ENCODE data around the gene SARDH.

DNA sequence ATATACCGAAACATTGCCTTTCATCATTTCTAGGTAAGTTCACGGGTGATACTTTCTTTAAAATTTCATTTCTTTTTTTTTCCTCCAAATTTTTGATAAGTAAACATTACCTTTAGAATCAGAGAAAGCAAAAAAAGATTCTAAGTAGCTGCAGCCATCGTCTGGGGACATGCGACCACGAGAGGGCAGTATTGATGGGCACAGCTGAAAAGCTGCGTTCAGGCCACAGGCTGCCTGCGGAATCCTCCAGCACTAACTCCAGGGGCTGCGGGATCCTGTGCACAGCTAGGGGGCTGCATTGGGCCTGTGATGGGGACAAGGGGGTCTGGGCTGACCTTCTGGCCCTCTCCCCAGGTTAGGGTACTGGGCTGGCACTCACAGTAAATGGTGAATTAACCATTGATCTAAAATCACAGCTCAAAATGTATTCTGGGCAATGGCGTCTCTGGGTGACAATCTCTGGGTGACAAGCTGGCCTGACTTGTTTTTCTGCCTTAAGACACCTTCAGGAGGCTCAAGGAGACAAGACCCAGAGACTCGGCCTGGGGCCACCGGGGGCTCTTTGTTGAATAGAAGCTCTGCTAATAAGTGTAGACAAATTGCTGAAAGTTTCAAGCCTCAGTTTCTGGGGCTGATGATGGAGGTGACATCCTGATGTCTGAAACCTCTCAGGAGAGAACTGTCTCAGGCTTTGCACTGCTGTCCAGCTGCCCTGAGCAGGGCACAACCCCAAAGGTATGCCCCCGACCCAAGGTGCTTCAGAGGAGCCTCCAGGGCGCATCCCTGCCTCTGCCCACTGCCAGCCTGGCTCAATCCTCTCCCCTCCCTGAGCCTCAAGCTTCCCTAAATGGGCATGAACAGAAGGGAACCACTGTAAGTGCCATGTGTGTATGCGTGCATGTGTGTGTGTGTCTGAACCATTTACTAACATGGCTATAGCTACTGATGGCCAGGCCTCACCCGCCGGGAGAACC, 44.3 kb upstream of the SARDH start:
- TF ChIP-seq CTCF (IDR thresholded peaks at IDR 0.05), result peak; percentile 64 to 85 (median 82)
- TF ChIP-seq POLR2A (IDR thresholded peaks at IDR 0.05), result no peak

Data from right lobe of liver (tissue), 4 donors.